NCI-H1048 (cell line): ENCODE results near the gene LRCH1.

Experiments
- DNase-seq: peaks from one replicate; lab custom pipeline; 2025; lab: John Stamatoyannopoulos, UW

The LRCH1 gene

GRCh38 chr13:46665633-46666482, 112.9 kb downstream of the LRCH1 start:
- no peak for DNase-seq

- DNase-seq: no peak
These were observed 113.9 kb downstream of the LRCH1 start for GRCh38 chr13:46666727-46667456.

GRCh38 chr13:46667687-46668281, 114.8 kb downstream of the LRCH1 start:
- no peak for DNase-seq

GRCh38 chr13:46668302-46668720, 115.3 kb downstream of the LRCH1 start:
- DNase-seq: no peak

GRCh38 chr13:46668931-46669525, 116.1 kb downstream of the LRCH1 start:
- no peak for DNase-seq

- no peak for DNase-seq
These were observed 119.5 kb downstream of the LRCH1 start for GRCh38 chr13:46672338-46673090.

- DNase-seq: no peak
These were observed 122.0 kb downstream of the LRCH1 start for GRCh38 chr13:46675016-46675415.

- no peak for DNase-seq
These were observed 123.4 kb downstream of the LRCH1 start for GRCh38 chr13:46676378-46676725.

GRCh38 chr13:46679369-46680120, 126.6 kb downstream of the LRCH1 start:
- no peak for DNase-seq

GRCh38 chr13:46682015-46682414, 129.0 kb downstream of the LRCH1 start:
- DNase-seq: no peak

GRCh38 chr13:46682707-46683106, 129.7 kb downstream of the LRCH1 start:
- no peak for DNase-seq

- no peak for DNase-seq
These were observed 130.8 kb downstream of the LRCH1 start for GRCh38 chr13:46683676-46684260.

GRCh38 chr13:46684287-46685001, 131.5 kb downstream of the LRCH1 start:
- no peak for DNase-seq

GRCh38 chr13:46685006-46685730, 132.2 kb downstream of the LRCH1 start:
- no peak for DNase-seq

- DNase-seq: no peak
These were observed 133.2 kb downstream of the LRCH1 start for GRCh38 chr13:46686171-46686570.

- peak; percentile 52 for DNase-seq
These were observed 134.8 kb downstream of the LRCH1 start for GRCh38 chr13:46687810-46688209.

- DNase-seq: no peak
These were observed 135.3 kb downstream of the LRCH1 start for GRCh38 chr13:46688306-46688705.

GRCh38 chr13:46698014-46698413, 145.0 kb downstream of the LRCH1 start:
- no peak for DNase-seq

GRCh38 chr13:46698910-46699460, 146.0 kb downstream of the LRCH1 start:
- no peak for DNase-seq
